ENCODE data around the gene HABP2. TPM values are rescaled to one million over a fixed set of nuclear protein-coding genes. Genes with fewer than 3 reads are reported as not detected.

The HABP2 gene
- total RNA-seq, 2 donors from 2014 or later: not detected

- H3K36me3 ChIP-seq: no peaks in the 10 kb centered on the region
- H3K9me3 ChIP-seq: no peaks in the 10 kb centered on the region
- DNase-seq (ENCODE audit: low spot score): no peak
- no peak overlapping the region for H3K4me3 ChIP-seq
- H3K4me1 ChIP-seq: peaks cover 0 to 13% of the 10 kb centered on the region in 2 donors
- H3K27me3 ChIP-seq: no peaks in the 10 kb centered on the region
- TF ChIP-seq, protein P1, sequence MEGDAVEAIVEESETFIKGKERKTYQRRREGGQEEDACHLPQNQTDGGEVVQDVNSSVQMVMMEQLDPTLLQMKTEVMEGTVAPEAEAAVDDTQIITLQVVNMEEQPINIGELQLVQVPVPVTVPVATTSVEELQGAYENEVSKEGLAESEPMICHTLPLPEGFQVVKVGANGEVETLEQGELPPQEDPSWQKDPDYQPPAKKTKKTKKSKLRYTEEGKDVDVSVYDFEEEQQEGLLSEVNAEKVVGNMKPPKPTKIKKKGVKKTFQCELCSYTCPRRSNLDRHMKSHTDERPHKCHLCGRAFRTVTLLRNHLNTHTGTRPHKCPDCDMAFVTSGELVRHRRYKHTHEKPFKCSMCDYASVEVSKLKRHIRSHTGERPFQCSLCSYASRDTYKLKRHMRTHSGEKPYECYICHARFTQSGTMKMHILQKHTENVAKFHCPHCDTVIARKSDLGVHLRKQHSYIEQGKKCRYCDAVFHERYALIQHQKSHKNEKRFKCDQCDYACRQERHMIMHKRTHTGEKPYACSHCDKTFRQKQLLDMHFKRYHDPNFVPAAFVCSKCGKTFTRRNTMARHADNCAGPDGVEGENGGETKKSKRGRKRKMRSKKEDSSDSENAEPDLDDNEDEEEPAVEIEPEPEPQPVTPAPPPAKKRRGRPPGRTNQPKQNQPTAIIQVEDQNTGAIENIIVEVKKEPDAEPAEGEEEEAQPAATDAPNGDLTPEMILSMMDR (IDR thresholded peaks at IDR 0.05): no peak
- no peak overlapping the region for H3K27ac ChIP-seq
Observed at GRCh38 chr10:113541549-113541927, 11.3 kb upstream of the HABP2 start.

DNA sequence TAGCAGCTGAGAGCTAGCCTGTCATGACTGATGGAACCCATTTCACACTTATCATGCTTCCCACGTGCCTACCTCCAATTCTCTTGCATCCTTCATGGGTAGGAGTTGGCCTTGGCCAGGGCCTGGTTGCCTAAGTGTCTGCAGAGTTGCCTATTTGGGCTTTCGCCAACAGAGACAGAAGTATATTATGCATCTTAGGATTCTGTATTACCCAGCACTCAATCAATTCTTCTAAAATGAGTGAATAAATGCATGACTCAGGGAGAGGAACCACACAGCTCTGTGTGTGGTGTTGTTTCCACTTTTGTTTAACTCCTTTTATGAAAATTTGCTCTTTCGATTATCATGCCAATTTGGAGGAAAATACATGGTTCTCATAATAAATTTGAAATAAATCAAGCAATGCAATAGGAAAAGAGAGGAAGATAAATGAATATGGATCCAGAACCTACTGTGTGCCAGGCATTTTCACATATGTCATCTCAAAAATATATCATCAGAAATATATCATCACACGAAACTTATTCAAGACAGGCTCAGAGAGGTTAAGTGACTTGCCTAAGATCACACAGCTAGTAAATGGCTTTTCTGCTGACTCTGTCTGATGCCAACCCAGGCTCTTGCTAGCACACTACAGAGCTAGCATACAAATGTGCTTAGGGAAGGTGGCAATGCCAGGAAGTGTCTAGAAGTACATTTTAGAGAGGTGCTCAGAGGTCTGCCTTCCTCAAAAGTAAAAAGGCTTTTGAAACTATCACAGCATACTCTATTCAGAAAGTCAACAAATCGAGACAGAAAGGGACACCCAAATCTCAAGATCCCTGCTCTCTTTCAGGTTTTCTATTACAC is 9.5 kb upstream of the HABP2 start:
- no peaks in the 10 kb centered on the region for H3K27me3 ChIP-seq

GRCh38 chr10:113544392-113544791 is 8.5 kb upstream of the HABP2 start:
- H3K36me3 ChIP-seq: no peaks in the 10 kb centered on the region
- no peak overlapping the region for H3K4me3 ChIP-seq
- TF ChIP-seq, protein P1 (IDR thresholded peaks at IDR 0.05): no peak
- no peak overlapping the region for H3K27ac ChIP-seq
- H3K27me3 ChIP-seq: no peaks in the 10 kb centered on the region
- no peaks in the 10 kb centered on the region for H3K9me3 ChIP-seq
- H3K4me1 ChIP-seq: peaks cover 0 to 13% of the 10 kb centered on the region in 2 donors
- no peak for DNase-seq (ENCODE audit: low spot score)

More for the DNA sequence above, 9.5 kb upstream of the HABP2 start:
- TF ChIP-seq, protein P1 (IDR thresholded peaks at IDR 0.05): no peak
- no peak overlapping the region for H3K4me3 ChIP-seq
- H3K4me1 ChIP-seq: peaks cover 0 to 13% of the 10 kb centered on the region in 2 donors
- no peak overlapping the region for H3K27ac ChIP-seq
- H3K9me3 ChIP-seq: no peaks in the 10 kb centered on the region
- no peak for DNase-seq (ENCODE audit: low spot score)
- H3K36me3 ChIP-seq: no peaks in the 10 kb centered on the region

DNA sequence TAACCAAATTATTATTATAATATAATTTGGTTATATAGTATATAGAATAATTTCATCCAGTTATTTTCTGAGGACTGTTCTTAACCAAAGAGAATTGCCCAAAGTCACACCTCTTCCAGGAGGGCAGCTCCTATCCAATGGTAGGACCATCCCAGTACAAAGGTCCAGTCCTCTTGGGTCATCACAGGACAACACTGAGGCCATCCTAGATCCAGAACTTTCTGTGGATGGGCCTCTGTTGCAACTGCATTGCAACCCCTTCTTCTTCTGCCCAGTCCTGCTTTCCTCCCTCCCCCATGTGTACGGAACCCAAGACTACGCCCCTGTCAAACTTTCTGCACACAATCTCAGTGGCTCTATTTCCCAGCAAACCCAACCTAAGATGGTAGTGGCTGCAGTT is 5.4 kb upstream of the HABP2 start:
- Histone ChIP-seq H3K4me3 (no peak overlapping the region), H3K27me3 (no peaks in the 10 kb centered on the region), H3K27ac (no peak overlapping the region), H3K9me3 (no peaks in the 10 kb centered on the region), H3K4me1 (no peaks in the 10 kb centered on the region), H3K36me3 (no peaks in the 10 kb centered on the region)
- no peak for DNase-seq (ENCODE audit: low spot score)
- TF ChIP-seq, protein P1 (IDR thresholded peaks at IDR 0.05): no peak

DNA sequence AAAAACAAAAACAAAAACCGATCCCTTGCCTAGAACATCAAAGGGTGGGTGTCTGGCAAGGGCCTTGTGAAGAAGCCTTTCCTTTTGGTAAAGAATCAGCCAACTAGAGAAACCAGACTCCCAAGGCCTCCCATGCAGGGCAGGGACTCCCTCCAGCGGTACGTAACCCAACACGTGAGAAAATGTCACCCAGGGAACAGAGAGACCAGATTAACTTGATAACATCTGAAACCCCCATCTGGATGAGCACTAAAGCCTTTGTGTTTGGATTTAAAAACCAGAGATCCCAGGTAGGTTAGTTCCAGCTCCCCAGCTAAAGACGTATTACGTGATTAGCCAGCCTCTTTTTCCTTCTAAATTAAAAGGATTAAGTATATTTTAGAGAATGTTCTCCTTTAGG is 3.0 kb upstream of the HABP2 start:
- Histone ChIP-seq H3K27ac (no peak overlapping the region), H3K4me1 (no peaks in the 10 kb centered on the region)
- TF ChIP-seq, protein P1 (IDR thresholded peaks at IDR 0.05): no peak

More for the DNA sequence above, 3.0 kb upstream of the HABP2 start:
- Histone ChIP-seq H3K4me3 (no peak overlapping the region), H3K27me3 (no peaks in the 10 kb centered on the region), H3K36me3 (no peaks in the 10 kb centered on the region), H3K9me3 (no peaks in the 10 kb centered on the region)
- DNase-seq (ENCODE audit: low spot score): no peak

Data from right atrium auricular region (tissue), 2 donors.